NK-92 treated with Interleukin-12 subunit alpha and Interleukin-12 subunit beta, amount 100 ng/mL, for 24 hours (cell line): ENCODE results near the gene PACRG.
"Not testable (repeated sequence)": the region's sequence is repeated elsewhere in the genome, so short reads cannot be mapped to it uniquely, and the experiment has no call there.

Source experiments
- DNase-seq: peaks from one replicate; lab custom pipeline; 2025; lab: John Stamatoyannopoulos, UW

Gene PACRG

GRCh38 chr6:162727322-162728182, at the start of gene PACRG, which contains the start of gene PRKN:
PACRG (plus strand) TSS chr6:162727974.
PRKN (minus strand) TSS chr6:162727766.
- no peak for DNase-seq

GRCh38 chr6:162678896-162679295, 48.9 kb upstream of the PACRG start:
- DNase-seq: not testable (repeated sequence)

- no peak for DNase-seq
Observed at GRCh38 chr6:162679681-162680080, 48.1 kb upstream of the PACRG start.

- no peak for DNase-seq
Observed at GRCh38 chr6:162680367-162680766, 47.4 kb upstream of the PACRG start.

GRCh38 chr6:162680871-162681270, 46.9 kb upstream of the PACRG start:
- DNase-seq: no peak

GRCh38 chr6:162681447-162681846, 46.3 kb upstream of the PACRG start:
- DNase-seq: no peak

- no peak for DNase-seq
Observed at GRCh38 chr6:162683135-162683534, 44.6 kb upstream of the PACRG start.

GRCh38 chr6:162684052-162684451, 43.7 kb upstream of the PACRG start:
- DNase-seq: no peak

GRCh38 chr6:162684961-162685360, 42.8 kb upstream of the PACRG start:
- no peak for DNase-seq

GRCh38 chr6:162685586-162685985, 42.2 kb upstream of the PACRG start:
- DNase-seq: no peak

- DNase-seq: no peak
Observed at GRCh38 chr6:162688751-162689345, 38.9 kb upstream of the PACRG start.

GRCh38 chr6:162690158-162690557, 37.6 kb upstream of the PACRG start:
- no peak for DNase-seq

GRCh38 chr6:162697872-162698403, 29.8 kb upstream of the PACRG start:
- no peak for DNase-seq

- DNase-seq: no peak
Observed at GRCh38 chr6:162698440-162698839, 29.3 kb upstream of the PACRG start.

- no peak for DNase-seq
Observed at GRCh38 chr6:162699961-162700360, 27.8 kb upstream of the PACRG start.

GRCh38 chr6:162700966-162701365, 26.8 kb upstream of the PACRG start:
- no peak for DNase-seq

- DNase-seq: no peak
Observed at GRCh38 chr6:162701551-162701950, 26.2 kb upstream of the PACRG start.

GRCh38 chr6:162702446-162702845, 25.3 kb upstream of the PACRG start:
- DNase-seq: no peak

- DNase-seq: no peak
Observed at GRCh38 chr6:162704001-162704400, 23.8 kb upstream of the PACRG start.

GRCh38 chr6:162705736-162706135, 22.0 kb upstream of the PACRG start:
- no peak for DNase-seq

GRCh38 chr6:162706232-162706631, 21.5 kb upstream of the PACRG start:
- DNase-seq: no peak

GRCh38 chr6:162708971-162709370, 18.8 kb upstream of the PACRG start:
- DNase-seq: no peak

- DNase-seq: no peak
Observed at GRCh38 chr6:162709431-162709830, 18.3 kb upstream of the PACRG start.
